Duodenal mucosa (tissue), 2 donors: ENCODE data around the gene DIP2B.
"Not testable (repeated sequence)": the region's sequence is repeated elsewhere in the genome, so short reads cannot be mapped to it uniquely, and the experiment has no call there.

ENCODE experiments used
- H3K27ac ChIP-seq: one replicate; pipeline ENCODE4 v1.7.0; 2013; ENCODE audit warnings: low read depth, low read length
- H3K27me3 ChIP-seq, 2 donors: one replicate each; pipeline ENCODE4 v1.7.0; 2013; ENCODE audit warnings: low read length in 2 of 2, control low read depth in 1 of 2; ENCODE audit not compliant: insufficient read depth in 2 of 2, control insufficient read depth in 1 of 2
- H3K36me3 ChIP-seq, 2 donors: one replicate each; pipeline ENCODE4 v1.7.0; 2013; ENCODE audit warnings: low read length in 2 of 2, control low read depth in 1 of 2; ENCODE audit not compliant: insufficient read depth in 2 of 2, control insufficient read depth in 1 of 2
- H3K4me1 ChIP-seq, 2 donors: one replicate each; pipeline ENCODE4 v1.7.0; 2013; ENCODE audit warnings: low read length in 2 of 2, control low read depth in 1 of 2; ENCODE audit not compliant: insufficient read depth in 2 of 2, control insufficient read depth in 1 of 2
- H3K4me3 ChIP-seq, 2 donors: one replicate each; pipeline ENCODE4 v1.7.0; 2013; ENCODE audit warnings: low read length in 2 of 2, low read depth in 1 of 2
- H3K9ac ChIP-seq, 2 donors: one replicate each; pipeline ENCODE4 v1.7.0; 2013; ENCODE audit warnings: low read length in 2 of 2, low read depth in 1 of 2
- H3K9me3 ChIP-seq, 2 donors: one replicate each; pipeline ENCODE4 v1.7.0; 2013; ENCODE audit warnings: low read length in 2 of 2, control low read depth in 1 of 2; ENCODE audit not compliant: control insufficient read depth in 1 of 2

The DIP2B gene, protein sequence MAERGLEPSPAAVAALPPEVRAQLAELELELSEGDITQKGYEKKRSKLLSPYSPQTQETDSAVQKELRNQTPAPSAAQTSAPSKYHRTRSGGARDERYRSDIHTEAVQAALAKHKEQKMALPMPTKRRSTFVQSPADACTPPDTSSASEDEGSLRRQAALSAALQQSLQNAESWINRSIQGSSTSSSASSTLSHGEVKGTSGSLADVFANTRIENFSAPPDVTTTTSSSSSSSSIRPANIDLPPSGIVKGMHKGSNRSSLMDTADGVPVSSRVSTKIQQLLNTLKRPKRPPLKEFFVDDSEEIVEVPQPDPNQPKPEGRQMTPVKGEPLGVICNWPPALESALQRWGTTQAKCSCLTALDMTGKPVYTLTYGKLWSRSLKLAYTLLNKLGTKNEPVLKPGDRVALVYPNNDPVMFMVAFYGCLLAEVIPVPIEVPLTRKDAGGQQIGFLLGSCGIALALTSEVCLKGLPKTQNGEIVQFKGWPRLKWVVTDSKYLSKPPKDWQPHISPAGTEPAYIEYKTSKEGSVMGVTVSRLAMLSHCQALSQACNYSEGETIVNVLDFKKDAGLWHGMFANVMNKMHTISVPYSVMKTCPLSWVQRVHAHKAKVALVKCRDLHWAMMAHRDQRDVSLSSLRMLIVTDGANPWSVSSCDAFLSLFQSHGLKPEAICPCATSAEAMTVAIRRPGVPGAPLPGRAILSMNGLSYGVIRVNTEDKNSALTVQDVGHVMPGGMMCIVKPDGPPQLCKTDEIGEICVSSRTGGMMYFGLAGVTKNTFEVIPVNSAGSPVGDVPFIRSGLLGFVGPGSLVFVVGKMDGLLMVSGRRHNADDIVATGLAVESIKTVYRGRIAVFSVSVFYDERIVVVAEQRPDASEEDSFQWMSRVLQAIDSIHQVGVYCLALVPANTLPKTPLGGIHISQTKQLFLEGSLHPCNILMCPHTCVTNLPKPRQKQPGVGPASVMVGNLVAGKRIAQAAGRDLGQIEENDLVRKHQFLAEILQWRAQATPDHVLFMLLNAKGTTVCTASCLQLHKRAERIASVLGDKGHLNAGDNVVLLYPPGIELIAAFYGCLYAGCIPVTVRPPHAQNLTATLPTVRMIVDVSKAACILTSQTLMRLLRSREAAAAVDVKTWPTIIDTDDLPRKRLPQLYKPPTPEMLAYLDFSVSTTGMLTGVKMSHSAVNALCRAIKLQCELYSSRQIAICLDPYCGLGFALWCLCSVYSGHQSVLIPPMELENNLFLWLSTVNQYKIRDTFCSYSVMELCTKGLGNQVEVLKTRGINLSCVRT (N-terminal part only)

DNA sequence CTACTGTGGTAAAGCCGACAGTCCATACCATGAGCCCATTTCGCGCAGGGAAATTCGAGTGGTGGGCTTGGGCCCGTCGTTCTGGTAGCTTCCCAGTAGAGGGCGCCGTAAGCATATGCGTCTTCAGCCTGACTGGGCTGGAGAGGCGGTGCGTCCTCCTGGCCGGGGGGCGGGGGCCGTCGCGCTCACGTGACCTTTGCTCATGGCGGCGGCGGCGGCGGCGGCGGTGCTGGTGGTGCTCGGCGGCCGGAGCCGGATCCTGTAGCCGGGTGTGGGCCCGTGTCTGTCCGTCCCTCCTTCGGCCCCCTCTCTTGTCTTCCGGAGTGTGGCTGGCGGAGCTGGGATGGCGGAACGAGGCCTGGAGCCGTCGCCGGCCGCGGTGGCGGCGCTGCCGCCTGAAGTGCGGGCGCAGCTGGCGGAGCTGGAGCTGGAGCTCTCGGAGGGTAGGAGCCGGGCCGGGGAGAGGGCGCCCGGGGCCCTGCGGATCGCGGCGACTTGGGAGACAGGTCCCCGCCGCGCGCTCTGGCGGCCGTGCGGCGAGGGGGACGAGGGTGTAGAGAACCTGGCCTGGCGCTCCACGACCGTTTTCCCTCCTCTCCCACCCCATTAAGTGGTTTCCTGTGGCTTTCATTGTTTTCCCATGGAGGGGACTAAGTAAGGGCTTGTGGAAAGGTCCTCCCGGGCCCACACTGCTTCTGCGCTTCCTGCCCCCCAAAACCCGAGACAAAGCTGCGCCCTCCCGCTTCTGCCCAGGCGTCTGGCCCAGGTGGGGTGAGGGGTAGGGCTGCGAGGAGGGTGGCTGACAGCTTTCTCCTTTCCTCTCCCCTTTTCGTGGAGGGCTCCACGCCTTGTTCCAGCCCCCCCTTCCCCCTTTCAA lies at the start of gene DIP2B:
DIP2B (plus strand) TSS at position 188 of the 877 bp plus-strand sequence; CDS start at position 344, 156 bp downstream.
- Histone ChIP-seq H3K4me1 (peaks cover 30 to 36% of the 10 kb centered on the region in 2 donors), H3K36me3 (no peaks in the 10 kb centered on the region), H3K4me3 (peak within 1 kb of the TSS; percentile 83 to 95), H3K27ac (peak within 1 kb of the TSS; percentile 96), H3K27me3 (no peaks in the 10 kb centered on the region), H3K9me3 (no peaks in the 10 kb centered on the region), H3K9ac (peak within 1 kb of the TSS; percentile 92 to 94)

DNA sequence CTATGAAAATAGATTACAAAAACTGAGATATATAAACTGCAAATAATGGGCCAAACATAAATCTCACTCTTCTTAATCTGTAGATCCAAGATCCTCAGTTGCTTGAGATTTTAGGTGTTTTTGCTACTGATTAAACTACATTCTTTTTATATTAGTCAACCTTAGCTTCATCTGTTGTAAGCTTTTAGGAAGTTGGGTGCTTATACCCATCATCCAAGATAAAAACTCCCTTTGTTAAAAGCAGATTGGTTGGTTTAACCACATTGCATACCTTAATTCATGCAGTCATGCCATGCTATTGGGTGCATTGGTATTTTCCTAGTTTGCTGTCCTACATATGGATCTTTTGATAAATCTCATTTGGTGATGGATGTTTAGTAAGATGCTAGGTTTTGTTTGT lies 46.2 kb upstream of the DIP2B start:
- Histone ChIP-seq H3K27ac (no peak overlapping the region), H3K9ac (no peak overlapping the region), H3K4me1 (no peaks in the 10 kb centered on the region), H3K9me3 (no peaks in the 10 kb centered on the region), H3K4me3 (no peak overlapping the region), H3K36me3 (peaks cover 20 to 37% of the 10 kb centered on the region in 2 donors), H3K27me3 (no peaks in the 10 kb centered on the region)

DNA sequence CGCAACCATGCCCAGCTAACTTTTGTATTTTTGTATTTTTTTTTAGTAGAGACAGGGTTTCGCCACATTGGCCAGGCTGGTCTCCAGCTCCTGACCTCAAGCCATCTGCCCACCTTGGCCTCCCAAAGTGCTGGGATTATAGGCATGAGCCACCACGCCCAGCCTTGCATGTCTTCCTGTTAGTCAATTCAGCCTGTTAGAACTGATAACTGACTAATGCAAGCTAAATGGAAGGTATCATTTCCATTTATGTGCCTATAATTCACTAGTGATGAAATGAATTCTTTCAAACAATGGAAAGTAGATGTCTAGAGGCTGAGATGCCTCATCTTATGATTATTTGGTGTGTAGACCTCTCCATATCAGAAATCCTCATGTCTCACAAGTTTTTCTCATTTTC lies 37.3 kb upstream of the DIP2B start:
- Histone ChIP-seq H3K9me3 (no peaks in the 10 kb centered on the region), H3K27ac (no peak overlapping the region), H3K4me1 (no peaks in the 10 kb centered on the region), H3K36me3 (peaks cover 9 to 44% of the 10 kb centered on the region in 2 donors), H3K27me3 (no peaks in the 10 kb centered on the region), H3K4me3 (no peak overlapping the region), H3K9ac (no peak overlapping the region)

DNA sequence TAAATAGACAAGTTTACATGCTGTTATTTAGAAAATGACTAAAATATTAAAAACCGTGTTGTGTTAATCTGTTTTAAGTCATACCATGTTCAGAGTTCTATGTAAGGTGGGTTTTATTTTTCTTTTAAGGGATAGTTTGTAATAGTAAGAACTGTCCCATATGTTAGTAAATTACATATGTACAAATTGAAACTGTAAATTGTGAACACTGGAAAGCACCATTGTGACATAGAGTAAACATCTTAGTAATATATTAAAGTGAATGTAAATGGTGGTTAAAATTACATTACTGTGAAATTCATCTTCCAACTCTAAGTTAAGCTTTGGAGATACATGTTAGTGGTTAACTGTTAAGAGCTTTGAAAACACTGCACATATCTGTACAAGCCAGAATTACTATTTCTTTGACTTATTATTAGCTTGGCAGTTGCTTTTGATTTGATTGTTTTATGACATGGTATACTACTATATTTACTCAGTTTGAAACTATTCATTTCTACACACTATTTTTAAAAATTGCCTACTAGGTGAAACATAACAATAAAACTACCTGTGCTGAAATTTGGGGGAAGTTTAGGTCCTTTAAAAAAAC lies 27.4 kb upstream of the DIP2B start:
- Histone ChIP-seq H3K36me3 (peaks cover 16 to 38% of the 10 kb centered on the region in 2 donors), H3K4me3 (no peak overlapping the region), H3K9ac (no peak overlapping the region), H3K27ac (no peak overlapping the region), H3K9me3 (no peaks in the 10 kb centered on the region), H3K27me3 (no peaks in the 10 kb centered on the region), H3K4me1 (no peaks in the 10 kb centered on the region)

DNA sequence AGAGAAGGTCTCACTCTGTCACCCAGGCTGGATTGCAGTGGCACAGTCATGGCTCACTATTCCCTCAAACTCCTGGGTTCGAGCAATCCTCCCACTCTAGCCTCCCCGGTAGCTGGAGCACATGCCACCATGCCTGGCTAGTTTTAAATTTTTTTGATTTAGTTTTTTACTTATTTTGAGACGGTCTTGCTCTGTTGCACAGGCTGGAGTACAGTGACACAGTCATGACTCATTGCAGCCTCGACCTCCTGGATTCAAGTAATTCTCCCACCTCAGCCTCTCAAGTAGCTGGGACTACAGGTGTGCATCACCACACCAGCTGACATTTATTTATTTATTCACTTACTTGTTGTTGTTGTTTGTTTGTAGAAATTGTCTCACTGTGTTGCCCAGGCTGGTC lies 22.2 kb upstream of the DIP2B start:
- Histone ChIP-seq H3K27me3 (no peaks in the 10 kb centered on the region), H3K9ac (no peak overlapping the region), H3K27ac (no peak overlapping the region), H3K4me1 (no peaks in the 10 kb centered on the region), H3K9me3 (no peaks in the 10 kb centered on the region), H3K36me3 (peaks cover 0 to 3% of the 10 kb centered on the region in 2 donors), H3K4me3 (no peak overlapping the region)

DNA sequence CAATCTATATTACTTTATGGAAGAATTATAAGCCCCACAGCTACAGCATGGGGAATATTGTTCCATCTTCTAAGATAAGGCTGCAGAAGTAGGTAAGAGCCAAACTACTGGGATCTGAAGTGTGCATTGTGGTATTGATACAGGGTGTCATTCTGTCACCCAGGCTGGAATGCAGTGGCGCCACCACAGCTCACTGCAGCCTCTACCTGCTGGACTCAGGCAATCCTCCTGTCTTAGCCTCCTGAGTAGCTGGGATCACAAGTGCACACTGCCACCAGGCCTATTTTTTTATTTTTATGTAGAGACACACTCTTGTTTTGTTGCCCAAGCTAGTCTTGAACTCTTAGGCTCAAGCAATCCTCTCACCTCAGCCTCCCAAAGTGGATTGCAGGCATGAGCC lies 21.3 kb upstream of the DIP2B start:
- peaks cover 0 to under 1% of the 10 kb centered on the region in 2 donors for H3K36me3 ChIP-seq
- no peak overlapping the region for H3K4me3 ChIP-seq
- H3K9me3 ChIP-seq = no peaks in the 10 kb centered on the region
- no peaks in the 10 kb centered on the region for H3K4me1 ChIP-seq
- no peaks in the 10 kb centered on the region for H3K27me3 ChIP-seq
- no peak overlapping the region for H3K9ac ChIP-seq
- no peak overlapping the region for H3K27ac ChIP-seq

DNA sequence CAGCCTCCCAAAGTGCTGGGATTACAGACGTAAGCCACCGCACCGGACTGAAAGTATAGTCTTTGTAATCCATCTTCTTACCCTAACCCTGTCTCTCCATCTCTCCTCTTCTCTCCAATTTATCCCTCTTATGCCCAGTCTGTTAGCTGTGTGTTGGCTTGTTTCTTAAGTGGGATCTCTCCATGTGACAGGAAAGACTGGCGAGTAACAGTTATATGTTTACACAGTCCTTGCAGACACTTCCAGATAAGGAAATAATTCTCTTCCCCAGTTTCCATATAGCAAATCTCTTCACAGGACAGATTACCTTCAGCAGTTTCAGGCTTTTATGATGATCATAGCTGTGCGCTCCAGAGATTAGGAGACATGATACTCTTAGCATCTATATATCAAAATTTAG lies 16.0 kb upstream of the DIP2B start:
- Histone ChIP-seq H3K36me3 (no peaks in the 10 kb centered on the region), H3K4me3 (no peak overlapping the region), H3K27ac (no peak overlapping the region), H3K27me3 (no peaks in the 10 kb centered on the region), H3K4me1 (no peaks in the 10 kb centered on the region), H3K9ac (no peak overlapping the region), H3K9me3 (peaks cover 0 to 2% of the 10 kb centered on the region in 2 donors)

DNA sequence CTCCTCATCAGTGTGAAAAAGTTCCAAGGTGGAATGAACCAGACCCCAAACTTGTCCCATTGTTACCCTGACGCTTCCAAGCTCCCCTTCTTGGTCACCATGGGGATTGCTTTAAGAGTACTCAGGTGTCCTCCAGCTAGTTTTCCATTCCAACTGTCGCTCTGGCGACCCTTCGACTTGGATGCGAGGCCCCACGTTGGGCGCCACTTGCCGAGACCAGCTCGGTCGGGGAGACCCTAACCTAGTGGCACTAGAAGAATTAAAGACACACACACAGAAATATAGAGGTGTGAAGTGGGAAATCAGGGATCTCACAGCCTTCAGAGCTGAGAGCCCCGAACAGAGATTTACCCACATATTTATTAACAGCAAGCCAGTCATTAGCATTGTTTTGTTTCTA lies 6.7 kb upstream of the DIP2B start:
- H3K9me3 ChIP-seq = peaks cover 12 to 13% of the 10 kb centered on the region in 2 donors
- not testable (repeated sequence) for H3K27me3 ChIP-seq, H3K4me1 ChIP-seq, H3K27ac ChIP-seq, H3K4me3 ChIP-seq, H3K9ac ChIP-seq, H3K36me3 ChIP-seq
